Measurements from ENCODE around the gene CFAP97.

DNA sequence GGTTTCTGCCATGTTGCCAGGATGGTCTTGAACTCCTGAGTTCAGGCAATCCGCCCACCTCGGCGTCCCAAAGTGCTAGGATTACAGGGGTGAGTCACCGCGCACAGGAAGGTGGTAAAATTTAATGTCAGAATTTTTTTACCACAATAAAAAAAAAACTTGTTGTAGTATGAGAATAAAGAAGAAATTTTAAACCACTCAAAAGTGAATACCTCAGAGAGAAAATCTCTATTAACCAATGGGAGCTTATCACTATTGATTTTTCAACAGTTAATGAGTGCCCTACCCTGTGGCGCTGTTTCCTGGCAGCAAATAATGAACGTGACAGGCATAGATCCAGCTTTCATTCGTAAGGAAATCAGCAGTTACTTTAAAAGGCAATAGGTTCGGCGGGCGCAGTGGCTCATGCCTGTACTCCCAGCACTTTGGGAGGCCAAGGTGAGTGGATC lies 93.4 kb downstream of the CFAP97 start:
- TF ChIP-seq POLR2AphosphoS5 (IDR thresholded peaks at IDR 0.05; ENCODE audit: borderline replicate concordance, low read depth, low read length) (no peak), EZH2 (IDR thresholded peaks at IDR 0.05) (no peak)
